CD4-positive, alpha-beta T cell treated with Interleukin-4 for 4 hours (primary cell): Measurements from ENCODE around the gene CCDC33.

Experiments used
- DNase-seq: peaks from one replicate; pipeline ENCODE4 v3.0.0-alpha.2; 2020

Gene CCDC33

DNA sequence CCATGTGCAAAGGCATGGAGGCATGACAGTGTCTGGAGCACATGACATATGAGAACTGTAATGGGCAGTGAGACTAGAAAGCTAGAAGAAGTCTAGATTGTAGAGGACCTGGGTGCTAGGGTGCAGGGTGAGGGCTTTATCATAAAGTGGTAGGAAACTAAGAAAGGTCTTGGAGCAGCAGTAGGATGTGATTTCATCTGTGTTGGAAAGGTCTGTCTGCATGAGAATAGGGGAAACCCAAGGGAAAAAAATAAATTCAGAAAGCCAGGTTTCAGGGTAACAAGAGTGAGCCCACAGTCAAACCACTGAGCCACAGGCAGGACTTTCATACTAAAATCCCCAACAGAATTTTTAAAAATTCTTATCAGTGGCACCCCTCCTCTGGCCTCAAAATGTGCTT lies 54.5 kb downstream of the CCDC33 start:
- DNase-seq = no peak

GRCh38 chr15:74291101-74292071 lies 55.3 kb downstream of the CCDC33 start:
- DNase-seq = peak; percentile 19

DNA sequence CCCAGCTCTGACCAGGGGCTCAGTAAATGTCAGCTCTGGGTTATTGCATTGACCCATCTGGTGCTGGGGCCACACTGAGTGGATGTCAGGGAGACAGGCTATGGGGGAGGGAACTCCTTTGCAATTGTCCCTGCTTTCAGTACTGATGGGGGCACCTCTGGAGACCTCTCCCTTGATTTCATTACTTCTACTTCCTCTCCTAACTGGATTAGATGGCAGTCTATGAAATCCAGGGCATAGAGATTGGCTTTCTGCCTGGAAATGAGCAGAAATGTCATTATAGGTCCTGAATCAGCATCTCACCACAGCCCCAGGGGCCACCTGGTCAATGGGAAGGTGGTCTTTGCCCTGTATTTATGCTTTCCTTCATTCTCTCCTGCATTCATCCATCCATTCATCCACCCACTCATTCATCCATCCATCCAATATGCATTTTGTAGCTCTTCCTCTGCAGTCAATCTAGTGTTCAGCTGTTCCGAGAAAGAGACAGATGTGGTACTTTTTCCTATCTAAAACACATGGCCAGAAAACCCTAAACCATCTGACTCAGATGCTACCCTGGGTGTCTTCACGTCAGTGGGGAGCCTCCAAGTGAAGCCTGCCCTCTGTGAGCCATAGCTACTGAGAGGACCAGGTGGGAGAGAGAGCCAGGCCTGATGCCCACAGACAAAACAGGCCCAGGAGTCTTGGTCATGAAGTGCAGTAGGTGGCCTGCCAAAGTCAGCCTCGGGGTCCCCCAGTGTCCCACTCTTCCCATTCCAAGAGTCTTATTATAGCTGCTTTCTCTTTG lies 57.1 kb downstream of the CCDC33 start:
- DNase-seq = no peak

DNA sequence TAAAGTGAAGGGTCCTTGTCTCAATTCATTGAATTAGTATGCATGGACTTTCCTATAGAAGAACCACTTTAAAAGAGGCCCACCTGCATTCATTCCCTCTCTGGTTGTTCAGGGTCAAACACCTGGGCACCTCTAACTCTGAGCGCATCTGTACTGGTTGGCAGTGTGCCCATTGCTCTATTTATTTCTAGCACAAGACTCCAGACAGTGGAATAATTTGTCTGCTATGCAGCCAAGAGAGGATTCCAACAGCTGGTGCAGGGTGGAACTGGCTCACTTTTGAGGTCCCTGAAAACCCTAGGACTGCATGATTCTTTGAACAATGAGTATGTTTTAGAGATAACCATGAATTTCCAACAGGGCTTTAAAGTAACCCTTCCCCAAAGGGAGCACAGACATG lies 57.9 kb downstream of the CCDC33 start:
- DNase-seq = no peak

DNA sequence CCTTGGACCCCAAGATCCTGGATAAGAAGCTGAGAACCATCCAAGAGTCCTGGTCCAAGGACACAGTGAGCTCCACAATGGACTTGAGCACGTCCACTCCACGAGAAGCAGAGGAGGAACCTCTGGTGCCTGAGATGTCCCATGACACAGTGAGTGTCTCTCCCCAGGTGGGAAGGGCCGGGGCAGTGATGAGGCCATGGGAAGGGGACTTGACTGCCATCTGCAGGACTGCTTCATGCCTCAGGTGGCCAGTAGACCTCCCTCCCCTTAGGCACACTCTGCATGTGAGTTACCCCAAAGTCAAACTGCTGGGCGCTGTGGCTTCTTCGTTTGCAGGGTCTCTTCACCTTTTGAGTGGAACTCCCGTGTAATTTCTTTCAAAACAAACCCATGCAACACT lies 59.7 kb downstream of the CCDC33 start:
- no peak for DNase-seq

DNA sequence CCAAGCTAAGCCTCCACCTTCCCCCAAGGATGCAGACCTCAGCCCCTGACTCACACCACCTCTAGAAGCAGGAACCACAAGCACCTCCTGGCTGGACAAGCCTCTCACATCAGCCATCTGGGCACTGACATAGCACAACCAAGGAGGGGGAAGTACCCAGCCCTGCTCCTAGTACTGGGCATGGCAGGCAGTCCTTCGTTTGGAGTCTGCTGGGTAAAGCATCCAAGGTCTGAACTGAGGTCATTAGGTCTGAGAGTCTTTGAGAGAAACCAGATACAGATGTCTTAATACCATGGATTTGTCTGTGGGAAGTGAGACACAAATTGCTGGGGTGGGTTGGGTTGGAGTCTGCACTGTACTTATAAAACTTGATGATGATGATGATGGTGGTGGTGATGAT lies 61.8 kb downstream of the CCDC33 start:
- no peak for DNase-seq

GRCh38 chr15:74300057-74300795 lies 64.1 kb downstream of the CCDC33 start:
- no peak for DNase-seq

- no peak for DNase-seq
Observed at GRCh38 chr15:74301583-74302361, 65.6 kb downstream of the CCDC33 start.

- DNase-seq = no peak
Observed at GRCh38 chr15:74302821-74303359, 66.8 kb downstream of the CCDC33 start.

DNA sequence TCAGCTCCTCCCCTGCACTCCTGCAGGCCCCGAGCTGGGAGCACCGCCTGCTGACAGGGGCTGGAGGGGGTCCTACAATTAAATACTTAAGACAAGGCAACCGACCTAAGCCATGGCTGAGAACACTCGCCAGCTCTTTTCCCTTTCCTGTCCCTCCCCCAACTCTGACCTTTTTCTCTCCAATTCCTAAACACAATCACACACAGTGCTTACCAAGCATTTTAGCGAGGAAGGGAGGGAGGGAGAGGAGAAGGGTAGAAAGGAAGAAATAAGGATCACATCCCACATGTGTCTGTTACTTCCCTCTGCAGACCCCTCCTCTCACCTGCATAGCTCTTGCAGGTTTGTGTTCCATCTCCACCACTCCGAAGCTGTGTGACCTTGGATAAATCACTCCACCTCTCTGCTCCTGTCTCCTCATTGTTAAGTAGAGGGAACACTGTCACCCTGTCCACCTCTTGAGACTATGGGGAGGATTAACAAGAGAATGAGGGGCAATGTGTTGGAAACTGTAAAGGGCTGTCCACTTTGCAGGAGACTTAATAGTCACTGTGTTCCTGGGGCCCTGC lies 67.7 kb downstream of the CCDC33 start:
- no peak for DNase-seq

GRCh38 chr15:74304431-74304830 lies 68.3 kb downstream of the CCDC33 start:
- DNase-seq = no peak

- no peak for DNase-seq
Observed at GRCh38 chr15:74305687-74306086, 69.6 kb downstream of the CCDC33 start.

- DNase-seq = no peak
Observed at GRCh38 chr15:74306781-74307217, 70.7 kb downstream of the CCDC33 start.

- no peak for DNase-seq
Observed at GRCh38 chr15:74307827-74308811, 72.0 kb downstream of the CCDC33 start.

DNA sequence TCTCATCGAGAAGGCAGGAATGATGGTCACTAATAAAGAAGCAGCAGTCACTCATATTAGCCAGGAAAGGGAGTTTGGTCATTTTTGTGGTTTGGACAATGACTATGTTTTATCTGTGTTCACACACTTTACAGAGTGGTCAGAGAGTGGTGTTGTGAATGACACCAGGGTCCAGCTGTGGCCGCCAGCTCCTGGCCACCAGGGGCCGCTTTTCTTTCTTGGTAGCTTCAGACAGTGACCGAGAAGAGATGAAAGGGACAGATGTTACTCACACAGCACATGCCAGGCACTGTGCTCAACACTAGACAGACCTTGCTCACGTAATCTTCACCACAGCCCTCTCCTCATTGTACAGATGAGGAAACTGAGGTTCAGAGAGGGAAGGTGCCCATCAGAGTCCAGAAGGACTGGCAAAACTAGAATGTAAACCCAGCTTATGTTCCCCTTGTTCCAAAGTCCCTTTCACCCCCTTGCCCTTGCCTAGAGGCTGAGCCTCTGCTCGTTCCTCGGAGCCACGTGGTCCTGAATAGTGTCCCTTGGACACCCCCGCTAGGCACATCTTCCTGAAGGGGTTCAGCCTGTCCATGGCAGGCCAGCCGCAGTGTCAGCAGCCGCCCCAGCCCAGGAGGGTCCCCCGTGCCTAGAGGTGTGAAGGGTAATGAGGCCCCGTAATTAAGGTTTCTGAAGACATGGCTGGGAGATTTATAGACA lies 75.8 kb downstream of the CCDC33 start:
- DNase-seq = no peak

DNA sequence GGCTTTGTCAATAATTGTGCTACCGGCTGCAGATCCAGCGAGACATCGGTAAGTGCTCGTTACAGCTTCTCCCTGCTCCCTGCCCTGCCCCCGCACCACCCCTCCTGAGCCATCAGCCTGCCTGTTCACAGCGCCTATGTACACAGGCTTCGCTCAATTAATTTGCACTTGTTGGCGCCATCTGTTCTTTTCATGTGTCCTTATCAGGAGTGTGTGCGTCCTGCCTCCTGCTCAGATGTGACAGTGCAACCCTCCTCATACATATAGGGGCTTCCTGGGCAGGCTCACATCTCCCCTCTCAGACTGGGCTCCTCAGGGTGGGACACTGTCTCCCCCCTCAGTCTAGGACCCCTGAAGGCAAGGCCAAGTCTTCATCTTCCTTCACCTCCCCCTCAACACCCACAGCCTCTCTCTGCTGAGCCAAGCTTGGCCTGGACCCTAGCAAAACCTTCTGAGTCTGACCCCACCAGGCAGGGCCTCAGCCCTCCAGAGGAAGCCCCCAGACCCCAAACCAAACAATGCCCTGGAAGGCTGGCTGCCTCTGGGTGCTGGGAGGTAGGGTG lies 76.4 kb downstream of the CCDC33 start:
- no peak for DNase-seq

- no peak for DNase-seq
Observed at GRCh38 chr15:74313889-74314288, 77.8 kb downstream of the CCDC33 start.

- no peak for DNase-seq
Observed at GRCh38 chr15:74314795-74315438, 78.8 kb downstream of the CCDC33 start.

DNA sequence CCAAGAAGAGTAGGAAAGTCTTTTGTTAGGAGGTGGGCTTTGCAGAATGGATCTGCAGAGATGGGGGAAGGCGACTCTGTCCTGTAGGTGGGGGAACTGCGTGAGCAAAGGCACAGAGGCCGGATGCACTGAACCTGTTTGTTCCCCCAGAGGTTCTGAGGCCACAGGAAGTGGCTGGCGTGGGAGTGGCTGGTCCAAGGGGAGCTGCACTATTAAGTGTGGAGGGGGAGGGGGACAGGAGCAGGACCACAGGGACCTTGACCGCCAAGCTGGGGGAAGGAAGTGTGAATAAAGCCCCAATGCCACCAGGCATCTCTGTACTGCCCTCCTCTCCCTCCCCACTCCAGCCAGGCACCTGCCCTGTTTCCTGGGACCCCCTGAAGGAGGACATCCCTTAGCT lies 79.5 kb downstream of the CCDC33 start:
- no peak for DNase-seq
